ENCODE results near the gene C16orf96.

DNA sequence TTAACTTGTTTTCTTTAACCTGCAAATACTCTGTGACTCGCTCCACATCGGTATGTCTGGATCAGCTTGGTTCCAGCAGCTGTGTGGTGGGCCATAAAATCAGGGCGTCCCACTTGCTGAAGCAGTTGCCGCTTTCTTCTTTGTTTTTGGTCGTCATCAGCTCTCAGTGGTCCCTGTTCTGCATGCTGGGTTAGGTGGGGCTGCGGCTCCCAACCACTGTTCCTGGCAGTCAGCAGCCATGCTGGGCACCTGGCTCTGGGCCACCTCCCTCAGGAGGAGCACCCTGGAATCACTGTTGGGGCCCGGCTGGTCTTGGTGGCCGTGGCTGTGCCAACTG lies 91.5 kb downstream of the C16orf96 start:
- TF ChIP-seq, protein P1, sequence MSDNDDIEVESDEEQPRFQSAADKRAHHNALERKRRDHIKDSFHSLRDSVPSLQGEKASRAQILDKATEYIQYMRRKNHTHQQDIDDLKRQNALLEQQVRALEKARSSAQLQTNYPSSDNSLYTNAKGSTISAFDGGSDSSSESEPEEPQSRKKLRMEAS (IDR thresholded peaks at IDR 0.05) = no peak
- TF ChIP-seq, protein P2, sequence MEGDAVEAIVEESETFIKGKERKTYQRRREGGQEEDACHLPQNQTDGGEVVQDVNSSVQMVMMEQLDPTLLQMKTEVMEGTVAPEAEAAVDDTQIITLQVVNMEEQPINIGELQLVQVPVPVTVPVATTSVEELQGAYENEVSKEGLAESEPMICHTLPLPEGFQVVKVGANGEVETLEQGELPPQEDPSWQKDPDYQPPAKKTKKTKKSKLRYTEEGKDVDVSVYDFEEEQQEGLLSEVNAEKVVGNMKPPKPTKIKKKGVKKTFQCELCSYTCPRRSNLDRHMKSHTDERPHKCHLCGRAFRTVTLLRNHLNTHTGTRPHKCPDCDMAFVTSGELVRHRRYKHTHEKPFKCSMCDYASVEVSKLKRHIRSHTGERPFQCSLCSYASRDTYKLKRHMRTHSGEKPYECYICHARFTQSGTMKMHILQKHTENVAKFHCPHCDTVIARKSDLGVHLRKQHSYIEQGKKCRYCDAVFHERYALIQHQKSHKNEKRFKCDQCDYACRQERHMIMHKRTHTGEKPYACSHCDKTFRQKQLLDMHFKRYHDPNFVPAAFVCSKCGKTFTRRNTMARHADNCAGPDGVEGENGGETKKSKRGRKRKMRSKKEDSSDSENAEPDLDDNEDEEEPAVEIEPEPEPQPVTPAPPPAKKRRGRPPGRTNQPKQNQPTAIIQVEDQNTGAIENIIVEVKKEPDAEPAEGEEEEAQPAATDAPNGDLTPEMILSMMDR (IDR thresholded peaks at IDR 0.05; ENCODE audit: low read depth, low read length, missing input control) = no peak
- TF ChIP-seq RAD21 (IDR thresholded peaks at IDR 0.05) (no peak), EGR1 (IDR thresholded peaks at IDR 0.05; ENCODE audit: low read depth in 2 of 2) (no peak), SP1 (IDR thresholded peaks at IDR 0.05) (no peak), TAF1 (conservative IDR thresholded peaks at IDR 0.05) (no peak), GABPA (IDR thresholded peaks at IDR 0.05 in 1 of 2, conservative IDR thresholded peaks at IDR 0.05 in 1 of 2) (no peak), YY1 (IDR thresholded peaks at IDR 0.05) (no peak), JUND (IDR thresholded peaks at IDR 0.05) (no peak), HNF4G (IDR thresholded peaks at IDR 0.05) (no peak), HNF4A (conservative IDR thresholded peaks at IDR 0.05) (no peak)
- TF ChIP-seq, protein P3, sequence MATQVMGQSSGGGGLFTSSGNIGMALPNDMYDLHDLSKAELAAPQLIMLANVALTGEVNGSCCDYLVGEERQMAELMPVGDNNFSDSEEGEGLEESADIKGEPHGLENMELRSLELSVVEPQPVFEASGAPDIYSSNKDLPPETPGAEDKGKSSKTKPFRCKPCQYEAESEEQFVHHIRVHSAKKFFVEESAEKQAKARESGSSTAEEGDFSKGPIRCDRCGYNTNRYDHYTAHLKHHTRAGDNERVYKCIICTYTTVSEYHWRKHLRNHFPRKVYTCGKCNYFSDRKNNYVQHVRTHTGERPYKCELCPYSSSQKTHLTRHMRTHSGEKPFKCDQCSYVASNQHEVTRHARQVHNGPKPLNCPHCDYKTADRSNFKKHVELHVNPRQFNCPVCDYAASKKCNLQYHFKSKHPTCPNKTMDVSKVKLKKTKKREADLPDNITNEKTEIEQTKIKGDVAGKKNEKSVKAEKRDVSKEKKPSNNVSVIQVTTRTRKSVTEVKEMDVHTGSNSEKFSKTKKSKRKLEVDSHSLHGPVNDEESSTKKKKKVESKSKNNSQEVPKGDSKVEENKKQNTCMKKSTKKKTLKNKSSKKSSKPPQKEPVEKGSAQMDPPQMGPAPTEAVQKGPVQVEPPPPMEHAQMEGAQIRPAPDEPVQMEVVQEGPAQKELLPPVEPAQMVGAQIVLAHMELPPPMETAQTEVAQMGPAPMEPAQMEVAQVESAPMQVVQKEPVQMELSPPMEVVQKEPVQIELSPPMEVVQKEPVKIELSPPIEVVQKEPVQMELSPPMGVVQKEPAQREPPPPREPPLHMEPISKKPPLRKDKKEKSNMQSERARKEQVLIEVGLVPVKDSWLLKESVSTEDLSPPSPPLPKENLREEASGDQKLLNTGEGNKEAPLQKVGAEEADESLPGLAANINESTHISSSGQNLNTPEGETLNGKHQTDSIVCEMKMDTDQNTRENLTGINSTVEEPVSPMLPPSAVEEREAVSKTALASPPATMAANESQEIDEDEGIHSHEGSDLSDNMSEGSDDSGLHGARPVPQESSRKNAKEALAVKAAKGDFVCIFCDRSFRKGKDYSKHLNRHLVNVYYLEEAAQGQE (IDR thresholded peaks at IDR 0.05) = no peak
- TF ChIP-seq, protein P4, sequence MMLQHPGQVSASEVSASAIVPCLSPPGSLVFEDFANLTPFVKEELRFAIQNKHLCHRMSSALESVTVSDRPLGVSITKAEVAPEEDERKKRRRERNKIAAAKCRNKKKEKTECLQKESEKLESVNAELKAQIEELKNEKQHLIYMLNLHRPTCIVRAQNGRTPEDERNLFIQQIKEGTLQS (IDR thresholded peaks at IDR 0.05) = no peak

Measured in liver (tissue), 3 donors.